HG03469 (cell line): Measurements from ENCODE around the gene ICE2.

Experiments used
- ATAC-seq: cut with Tn5 transposase; IDR thresholded peaks from one replicate; pipeline ENCODE4 v1.9.1; 2021; ENCODE audit warnings: mild to moderate bottlenecking, moderate library complexity, moderate number of reproducible peaks; ENCODE audit not compliant: unreplicated experiment

ICE2 gene

GRCh38 chr15:60494108-60494507 is 15.2 kb upstream of the ICE2 start:
- ATAC-seq = no peak

GRCh38 chr15:60493166-60493565 is 14.2 kb upstream of the ICE2 start:
- no peak for ATAC-seq

GRCh38 chr15:60486742-60487141 is 7.8 kb upstream of the ICE2 start:
- ATAC-seq = no peak

DNA sequence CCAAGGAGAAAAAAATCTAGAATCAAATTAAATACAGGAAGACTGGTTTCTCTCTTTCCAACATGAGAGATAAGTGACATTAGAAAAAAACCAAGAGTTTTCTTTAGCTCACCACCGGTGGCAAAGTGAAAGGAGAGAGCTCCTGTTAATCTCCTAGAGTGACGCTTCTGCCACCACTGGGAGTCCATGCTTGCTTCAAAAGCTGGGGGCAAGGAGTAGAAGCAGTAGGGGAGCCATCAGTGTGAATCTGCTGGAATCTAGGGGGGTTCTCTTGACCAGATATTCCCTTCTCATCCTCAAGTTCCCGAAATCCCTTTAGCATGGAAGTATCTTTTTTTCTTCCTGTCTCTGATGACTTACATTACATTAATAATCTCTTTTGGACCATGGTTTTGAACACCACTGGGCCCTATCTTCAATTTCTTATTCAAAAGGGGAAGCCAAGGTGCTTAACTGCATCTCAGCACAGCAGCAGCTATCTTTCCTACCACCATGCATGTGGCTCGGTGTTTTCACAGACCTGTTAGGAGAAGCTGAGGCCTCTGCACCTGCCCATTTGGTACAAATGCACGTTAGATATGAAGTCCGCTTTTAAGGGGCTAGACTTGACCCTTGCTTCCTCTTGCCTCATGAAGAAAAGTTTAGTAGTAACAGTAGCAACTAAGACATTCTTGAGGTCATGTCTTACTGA is 6.6 kb upstream of the ICE2 start:
- no peak for ATAC-seq

GRCh38 chr15:60483042-60483441 is 4.1 kb upstream of the ICE2 start:
- no peak for ATAC-seq

- ATAC-seq = no peak
Observed at GRCh38 chr15:60480888-60481287, 1.9 kb upstream of the ICE2 start.

DNA sequence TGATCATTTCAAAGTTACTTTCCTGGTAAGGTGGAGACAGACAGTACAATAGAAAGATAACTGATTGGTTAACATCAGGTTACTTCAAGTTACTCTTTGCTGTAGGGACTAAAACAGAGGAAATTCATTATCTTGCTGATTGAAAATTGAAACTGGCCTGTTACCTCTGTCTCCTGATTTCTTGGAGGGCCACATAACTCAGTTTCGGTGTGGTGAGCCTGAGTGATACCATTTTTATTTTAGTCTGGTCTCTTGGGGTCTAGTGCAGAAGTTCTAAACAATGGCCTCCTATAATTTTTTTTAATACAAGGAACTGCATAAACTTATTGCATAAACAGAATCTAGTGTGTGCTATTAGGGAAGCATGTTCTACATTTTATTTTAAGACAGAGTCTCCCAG is 1.2 kb upstream of the ICE2 start:
- ATAC-seq = no peak

GRCh38 chr15:60479361-60480110 is 594 bp upstream of the ICE2 start:
- no peak for ATAC-seq

DNA sequence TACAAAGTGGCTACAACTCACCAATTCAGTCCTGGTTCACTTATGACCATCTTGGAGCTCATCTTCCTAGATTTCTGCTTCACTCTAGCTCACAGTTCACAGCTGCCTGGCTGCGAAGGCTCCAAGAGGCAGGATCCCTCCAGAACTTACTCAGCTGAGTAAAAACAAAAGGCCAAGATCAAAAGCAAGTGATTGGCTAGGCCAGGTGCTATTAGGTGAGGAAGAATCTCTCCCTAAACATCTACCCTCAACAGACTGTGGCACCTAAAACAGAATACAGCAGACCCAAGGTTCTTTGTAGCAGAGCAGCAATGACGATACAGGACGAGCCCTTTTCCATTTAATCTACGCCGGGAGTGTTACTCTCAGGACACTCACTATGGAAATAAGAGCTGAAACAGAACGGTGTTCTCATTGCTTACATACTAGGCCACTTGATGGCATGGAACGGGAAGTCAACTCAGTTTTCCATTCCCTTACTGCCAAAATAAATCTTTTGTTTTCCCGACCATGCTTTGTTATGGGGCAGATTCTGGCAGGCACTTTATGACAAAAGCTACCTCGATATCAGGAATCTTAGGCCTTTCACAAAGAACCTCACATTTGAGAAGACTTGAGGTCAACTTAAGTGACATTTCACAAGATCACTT is 901 bp downstream of the ICE2 start:
- no peak for ATAC-seq

GRCh38 chr15:60477164-60477563 is 1.8 kb downstream of the ICE2 start:
- no peak for ATAC-seq

DNA sequence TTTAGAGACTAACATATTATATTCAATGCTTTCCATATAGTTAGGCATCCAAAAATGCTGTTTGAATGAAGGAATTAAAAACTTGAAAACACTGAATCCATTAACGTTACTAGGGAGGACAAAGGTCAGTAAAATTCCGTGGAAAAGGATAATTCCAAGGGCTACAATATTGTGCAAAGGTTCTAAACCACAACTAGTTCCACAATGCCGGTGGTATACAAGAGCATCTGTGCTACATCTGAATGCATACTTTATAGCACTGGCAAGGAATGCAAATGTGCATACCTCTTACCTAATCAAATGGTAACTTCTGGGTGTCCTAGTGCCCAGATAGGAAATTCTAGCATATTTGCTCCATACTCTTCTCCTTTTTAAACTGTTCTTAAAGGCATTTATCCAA is 2.2 kb downstream of the ICE2 start:
- no peak for ATAC-seq

GRCh38 chr15:60473135-60473534 is 5.8 kb downstream of the ICE2 start:
- no peak for ATAC-seq

GRCh38 chr15:60471314-60471713 is 7.6 kb downstream of the ICE2 start:
- no peak for ATAC-seq

GRCh38 chr15:60469893-60470641 is 8.9 kb downstream of the ICE2 start:
- ATAC-seq = no peak

- ATAC-seq = no peak
Observed at GRCh38 chr15:60464836-60465630, 13.9 kb downstream of the ICE2 start.

DNA sequence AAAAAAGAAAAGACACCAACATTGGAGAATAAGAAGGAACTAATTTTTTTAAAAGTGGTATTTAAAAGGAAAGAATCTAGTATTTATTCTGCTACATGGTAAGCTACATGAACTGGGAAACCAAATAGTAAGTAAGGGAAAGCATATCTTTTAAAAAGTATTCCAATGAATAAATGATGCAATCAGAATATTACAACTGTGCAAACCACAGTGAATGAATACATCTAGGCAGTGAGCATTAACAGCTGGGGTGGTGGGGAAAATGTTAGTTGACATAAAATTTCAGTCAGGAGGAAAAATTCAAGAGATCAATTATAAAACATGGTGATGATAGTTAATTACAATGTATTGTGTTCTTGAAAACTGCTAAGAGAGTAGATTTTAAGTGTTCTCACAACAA is 16.9 kb downstream of the ICE2 start:
- no peak for ATAC-seq

DNA sequence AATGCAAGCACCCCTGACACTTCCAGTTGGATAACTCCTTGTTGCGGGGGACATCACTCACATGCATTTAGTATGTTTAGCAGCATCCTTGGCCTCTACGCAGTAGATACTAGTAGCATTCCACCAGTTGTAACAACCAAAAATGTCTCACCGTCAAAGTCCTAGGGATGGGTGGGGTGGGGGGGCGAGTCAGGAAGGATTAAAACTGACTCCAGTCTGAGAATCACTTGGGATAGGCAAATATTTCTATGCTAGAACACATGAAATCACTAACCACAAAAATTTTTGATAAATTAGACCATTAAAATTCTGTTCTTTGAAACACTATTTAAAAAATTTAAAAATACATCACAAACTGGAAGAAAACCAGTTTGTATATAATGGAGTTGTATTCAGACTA is 18.0 kb downstream of the ICE2 start:
- no peak for ATAC-seq

- no peak for ATAC-seq
Observed at GRCh38 chr15:60458721-60459120, 20.2 kb downstream of the ICE2 start.

GRCh38 chr15:60457985-60458384 is 21.0 kb downstream of the ICE2 start:
- ATAC-seq = no peak

DNA sequence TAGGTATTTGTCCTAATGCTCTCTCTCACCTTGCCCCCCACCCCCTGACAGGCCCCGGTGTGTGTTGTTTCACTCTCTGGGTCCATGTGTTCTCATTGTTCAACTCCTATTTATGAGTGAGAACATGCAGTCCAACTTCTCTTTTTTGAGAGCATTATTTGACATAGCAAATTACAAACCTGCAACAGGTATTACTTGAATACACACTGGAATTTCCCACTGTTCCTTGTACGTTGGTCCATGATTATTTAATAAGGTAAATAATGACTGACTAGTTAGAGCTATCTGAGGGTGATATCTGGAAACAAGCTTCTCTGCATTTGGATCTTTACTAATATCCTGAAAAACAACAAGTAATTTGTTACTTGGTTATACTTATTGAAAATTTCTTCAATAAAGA is 24.1 kb downstream of the ICE2 start:
- ATAC-seq = no peak
